ELR (cell line): Measurements from ENCODE around the gene SLC15A1.

Experiments used
- DNase-seq: peaks from one replicate; pipeline ENCODE4 v3.0.0-alpha.2; 2015; ENCODE audit warnings: low read depth

The SLC15A1 gene

GRCh38 chr13:98693756-98694155 is 58.7 kb downstream of the SLC15A1 start:
- no peak for DNase-seq

- no peak for DNase-seq
Observed at GRCh38 chr13:98691360-98691759, 61.1 kb downstream of the SLC15A1 start.

GRCh38 chr13:98690348-98691022 is 62.0 kb downstream of the SLC15A1 start:
- DNase-seq, result no peak

GRCh38 chr13:98689347-98689968 is 63.0 kb downstream of the SLC15A1 start:
- no peak for DNase-seq

GRCh38 chr13:98688373-98688772 is 64.1 kb downstream of the SLC15A1 start:
- no peak for DNase-seq

GRCh38 chr13:98687319-98687718 is 65.2 kb downstream of the SLC15A1 start:
- no peak for DNase-seq

- DNase-seq, result no peak
Observed at GRCh38 chr13:98686270-98686669, 66.2 kb downstream of the SLC15A1 start.

GRCh38 chr13:98685146-98685545 is 67.3 kb downstream of the SLC15A1 start:
- no peak for DNase-seq

GRCh38 chr13:98681049-98681448 is 71.4 kb downstream of the SLC15A1 start:
- DNase-seq, result no peak

- no peak for DNase-seq
Observed at GRCh38 chr13:98678741-98679140, 73.7 kb downstream of the SLC15A1 start.

- no peak for DNase-seq
Observed at GRCh38 chr13:98677398-98677797, 75.1 kb downstream of the SLC15A1 start.

GRCh38 chr13:98676239-98676638 is 76.2 kb downstream of the SLC15A1 start:
- no peak for DNase-seq

GRCh38 chr13:98675837-98676236 is 76.6 kb downstream of the SLC15A1 start:
- DNase-seq, result no peak

- DNase-seq, result no peak
Observed at GRCh38 chr13:98675066-98675465, 77.4 kb downstream of the SLC15A1 start.

GRCh38 chr13:98672947-98673613 is 79.4 kb downstream of the SLC15A1 start:
- peak; percentile 78 for DNase-seq

GRCh38 chr13:98668155-98668554 is 84.3 kb downstream of the SLC15A1 start:
- no peak for DNase-seq

- DNase-seq, result no peak
Observed at GRCh38 chr13:98665638-98665995, 86.9 kb downstream of the SLC15A1 start.

- DNase-seq, result peak; percentile 50
Observed at GRCh38 chr13:98664924-98665637, 87.4 kb downstream of the SLC15A1 start.

GRCh38 chr13:98664510-98664909 is 88.0 kb downstream of the SLC15A1 start:
- DNase-seq, result no peak

- peak; percentile 91 for DNase-seq
Observed at GRCh38 chr13:98664047-98664446, 88.4 kb downstream of the SLC15A1 start.

GRCh38 chr13:98658131-98658530 is 94.3 kb downstream of the SLC15A1 start:
- peak; percentile 44 for DNase-seq

- DNase-seq, result peak; percentile 30
Observed at GRCh38 chr13:98657506-98658085, 94.9 kb downstream of the SLC15A1 start.
